ENCODE measurements around the gene TUBB2B.

The TUBB2B gene

DNA sequence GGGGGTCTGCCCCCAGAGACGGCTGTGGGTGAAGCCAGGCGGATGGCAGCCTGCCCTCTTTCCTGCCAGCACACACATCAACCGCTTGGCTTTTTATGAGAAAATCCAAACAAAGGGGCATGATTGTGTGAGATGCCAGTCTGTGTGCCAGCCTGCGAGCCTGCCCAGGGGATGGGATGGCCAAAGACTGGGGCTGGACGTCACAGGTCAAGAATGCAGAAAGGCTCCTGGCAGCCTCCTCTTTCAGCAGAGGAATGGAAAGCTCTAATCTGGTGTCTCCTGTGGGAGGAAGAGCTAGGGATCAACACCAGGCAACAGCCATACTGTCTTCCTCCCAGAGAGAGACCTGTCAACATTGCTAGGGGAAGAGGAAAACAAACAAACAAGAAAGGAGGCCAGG is 15.8 kb downstream of the TUBB2B start:
- TF ChIP-seq TEAD4 (IDR thresholded peaks at IDR 0.05) = no peak
- TF ChIP-seq CREB1 (IDR thresholded peaks at IDR 0.05; ENCODE audit: low read depth) = no peak
- no peak for TF ChIP-seq FOXM1 (IDR thresholded peaks at IDR 0.05; ENCODE audit: borderline replicate concordance, low read depth)
- no peak for TF ChIP-seq TCF12 (IDR thresholded peaks at IDR 0.05; ENCODE audit: low read depth)
- TF ChIP-seq EP300 (IDR thresholded peaks at IDR 0.05; ENCODE audit: borderline replicate concordance) = no peak
- no peak for TF ChIP-seq RAD21 (IDR thresholded peaks at IDR 0.05; ENCODE audit: low read depth)
- TF ChIP-seq REST (IDR thresholded peaks at IDR 0.05; ENCODE audit: low read depth) = no peak
- TF ChIP-seq EGR1 (IDR thresholded peaks at IDR 0.05) = no peak
- no peak for TF ChIP-seq CEBPB (IDR thresholded peaks at IDR 0.05)
- no peak for TF ChIP-seq YY1 (IDR thresholded peaks at IDR 0.05; ENCODE audit: low read depth)
- TF ChIP-seq USF1 (IDR thresholded peaks at IDR 0.05) = no peak
- TF ChIP-seq ZBTB7A (IDR thresholded peaks at IDR 0.05; ENCODE audit: low read depth) = no peak
- TF ChIP-seq NFIC (IDR thresholded peaks at IDR 0.05) = no peak
- TF ChIP-seq TAF1 (IDR thresholded peaks at IDR 0.05; ENCODE audit: low read depth) = no peak
- TF ChIP-seq, protein P1, sequence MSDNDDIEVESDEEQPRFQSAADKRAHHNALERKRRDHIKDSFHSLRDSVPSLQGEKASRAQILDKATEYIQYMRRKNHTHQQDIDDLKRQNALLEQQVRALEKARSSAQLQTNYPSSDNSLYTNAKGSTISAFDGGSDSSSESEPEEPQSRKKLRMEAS (IDR thresholded peaks at IDR 0.05) = no peak

DNA sequence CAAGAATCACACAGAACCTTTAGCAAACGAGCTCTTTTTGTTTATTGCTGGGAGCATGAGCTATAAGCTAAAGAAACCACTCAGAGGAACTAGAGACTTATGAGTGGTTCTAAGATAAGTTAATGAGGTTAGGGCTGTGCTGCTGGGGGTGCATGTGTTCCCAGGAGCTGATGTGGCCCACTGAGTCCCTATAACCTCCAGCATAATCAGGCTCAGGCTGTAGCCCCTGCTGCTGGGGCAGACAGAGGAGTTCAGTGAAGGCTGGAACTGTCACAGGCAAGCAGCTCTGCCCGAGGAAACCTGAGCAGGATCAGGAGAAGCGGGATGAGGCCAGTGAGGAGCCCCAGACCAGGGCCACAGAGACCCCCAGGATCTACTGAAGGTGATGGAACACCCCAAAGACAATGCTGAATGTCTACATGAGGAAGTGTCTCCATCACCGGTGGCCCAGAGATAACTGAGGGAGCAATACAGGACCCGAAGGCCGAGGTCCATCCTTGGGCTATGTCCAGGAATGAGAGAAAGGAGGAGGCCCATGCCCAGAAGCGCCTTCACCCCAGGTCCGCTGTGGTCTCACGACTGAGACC is 17.3 kb downstream of the TUBB2B start:
- TF ChIP-seq, protein P1 (IDR thresholded peaks at IDR 0.05) = no peak
- no peak for TF ChIP-seq TEAD4 (IDR thresholded peaks at IDR 0.05)
- TF ChIP-seq CEBPB (IDR thresholded peaks at IDR 0.05) = no peak
- no peak for TF ChIP-seq CREB1 (IDR thresholded peaks at IDR 0.05; ENCODE audit: low read depth)
- TF ChIP-seq FOXM1 (IDR thresholded peaks at IDR 0.05; ENCODE audit: borderline replicate concordance, low read depth) = no peak
- no peak for TF ChIP-seq USF1 (IDR thresholded peaks at IDR 0.05)
- no peak for TF ChIP-seq EGR1 (IDR thresholded peaks at IDR 0.05)
- TF ChIP-seq YY1 (IDR thresholded peaks at IDR 0.05; ENCODE audit: low read depth) = no peak
- no peak for TF ChIP-seq RAD21 (IDR thresholded peaks at IDR 0.05; ENCODE audit: low read depth)
- no peak for TF ChIP-seq TCF12 (IDR thresholded peaks at IDR 0.05; ENCODE audit: low read depth)
- no peak for TF ChIP-seq REST (IDR thresholded peaks at IDR 0.05; ENCODE audit: low read depth)
- no peak for TF ChIP-seq ZBTB7A (IDR thresholded peaks at IDR 0.05; ENCODE audit: low read depth)
- no peak for TF ChIP-seq EP300 (IDR thresholded peaks at IDR 0.05; ENCODE audit: borderline replicate concordance)
- no peak for TF ChIP-seq NFIC (IDR thresholded peaks at IDR 0.05)
- no peak for TF ChIP-seq TAF1 (IDR thresholded peaks at IDR 0.05; ENCODE audit: low read depth)

- TF ChIP-seq, protein P1 (IDR thresholded peaks at IDR 0.05) = no peak
- TF ChIP-seq TAF1 (IDR thresholded peaks at IDR 0.05; ENCODE audit: low read depth) = no peak
- no peak for TF ChIP-seq REST (IDR thresholded peaks at IDR 0.05; ENCODE audit: low read depth)
- TF ChIP-seq TCF12 (IDR thresholded peaks at IDR 0.05; ENCODE audit: low read depth) = no peak
- no peak for TF ChIP-seq YY1 (IDR thresholded peaks at IDR 0.05; ENCODE audit: low read depth)
- no peak for TF ChIP-seq FOXM1 (IDR thresholded peaks at IDR 0.05; ENCODE audit: borderline replicate concordance, low read depth)
- TF ChIP-seq ZBTB7A (IDR thresholded peaks at IDR 0.05; ENCODE audit: low read depth) = no peak
- no peak for TF ChIP-seq CEBPB (IDR thresholded peaks at IDR 0.05)
- TF ChIP-seq CREB1 (IDR thresholded peaks at IDR 0.05; ENCODE audit: low read depth) = no peak
- TF ChIP-seq RAD21 (IDR thresholded peaks at IDR 0.05; ENCODE audit: low read depth) = no peak
- TF ChIP-seq NFIC (IDR thresholded peaks at IDR 0.05) = no peak
- TF ChIP-seq TEAD4 (IDR thresholded peaks at IDR 0.05) = no peak
- no peak for TF ChIP-seq EP300 (IDR thresholded peaks at IDR 0.05; ENCODE audit: borderline replicate concordance)
- no peak for TF ChIP-seq USF1 (IDR thresholded peaks at IDR 0.05)
- TF ChIP-seq EGR1 (IDR thresholded peaks at IDR 0.05) = no peak
These were observed 18.1 kb downstream of the TUBB2B start for GRCh38 chr6:3209114-3210023.

Measured in Ishikawa (cell line).